ENCODE measurements around the gene GJC1. TPM values are rescaled to one million over a fixed set of nuclear protein-coding genes. Genes with fewer than 3 reads are reported as not detected.

The GJC1 gene
- polyA plus RNA-seq, 1 donor from 2014 or later = 8.0 TPM

DNA sequence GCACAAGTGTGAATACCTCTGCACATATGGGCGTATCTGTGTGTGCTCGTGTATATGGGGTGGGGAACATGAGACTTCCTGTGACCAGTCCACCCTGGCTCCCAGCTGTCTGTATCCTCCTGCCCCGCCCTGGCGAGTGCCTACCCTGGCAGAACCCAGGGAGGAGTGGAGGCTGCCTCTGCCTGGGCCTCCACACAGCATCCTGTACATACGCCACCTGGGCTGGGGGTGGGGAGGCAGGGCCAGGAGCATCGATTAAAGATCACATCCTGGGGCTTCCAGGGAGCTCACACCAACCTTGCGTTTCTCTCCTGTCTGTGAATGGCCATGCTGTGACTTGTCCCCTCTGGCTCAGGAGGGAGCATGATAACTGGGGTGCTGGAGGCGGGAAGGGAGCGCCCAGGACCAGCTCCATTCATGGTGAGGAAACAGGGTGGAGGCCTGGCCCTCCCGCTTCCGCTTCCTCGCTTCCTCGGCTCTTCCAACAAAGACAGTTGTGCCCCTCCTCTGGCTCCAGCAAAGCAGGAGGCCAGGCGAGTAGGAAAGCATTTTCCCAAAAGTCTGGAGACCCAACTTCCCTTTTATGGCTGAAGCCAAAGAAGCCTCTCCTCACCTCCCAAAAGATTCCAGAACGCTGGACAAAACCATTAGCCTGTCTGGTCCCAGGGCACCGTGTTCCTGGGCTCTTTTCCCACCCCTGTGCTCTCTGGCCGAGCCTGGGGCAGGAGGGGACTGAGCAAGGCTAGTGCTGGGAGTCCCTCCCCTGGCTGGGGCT lies 48.3 kb downstream of the GJC1 start:
- H3K9me3 ChIP-seq (ENCODE audit: low read length) = no peaks in the 10 kb centered on the region
- H3K4me2 ChIP-seq (ENCODE audit: low read length) = no peak overlapping the region
- H3F3A ChIP-seq (ENCODE audit: insufficient read depth, low read length, poor library complexity, severe bottlenecking) = no peaks in the 10 kb centered on the region
- H4K20me1 ChIP-seq (ENCODE audit: insufficient read depth) = no peaks in the 10 kb centered on the region
- H3K79me2 ChIP-seq (replicated peaks; ENCODE audit: insufficient read depth, low read length) = no peaks in the 10 kb centered on the region
- H3K36me3 ChIP-seq (ENCODE audit: insufficient read depth, low read length) = no peaks in the 10 kb centered on the region
- H2AFZ ChIP-seq (ENCODE audit: low read depth, low read length) = no peak overlapping the region
- no peak for TF ChIP-seq POLR2AphosphoS5 (IDR thresholded peaks at IDR 0.05)
- TF ChIP-seq MXI1 (conservative IDR thresholded peaks at IDR 0.05; ENCODE audit: poor library complexity, severe bottlenecking) = no peak
- no peak for TF ChIP-seq REST (IDR thresholded peaks at IDR 0.05; ENCODE audit: borderline replicate concordance)
- TF ChIP-seq EZH2 (IDR thresholded peaks at IDR 0.05; ENCODE audit: borderline replicate concordance, insufficient read depth, low read length, poor library complexity, severe bottlenecking) = no peak
- TF ChIP-seq, protein P1, sequence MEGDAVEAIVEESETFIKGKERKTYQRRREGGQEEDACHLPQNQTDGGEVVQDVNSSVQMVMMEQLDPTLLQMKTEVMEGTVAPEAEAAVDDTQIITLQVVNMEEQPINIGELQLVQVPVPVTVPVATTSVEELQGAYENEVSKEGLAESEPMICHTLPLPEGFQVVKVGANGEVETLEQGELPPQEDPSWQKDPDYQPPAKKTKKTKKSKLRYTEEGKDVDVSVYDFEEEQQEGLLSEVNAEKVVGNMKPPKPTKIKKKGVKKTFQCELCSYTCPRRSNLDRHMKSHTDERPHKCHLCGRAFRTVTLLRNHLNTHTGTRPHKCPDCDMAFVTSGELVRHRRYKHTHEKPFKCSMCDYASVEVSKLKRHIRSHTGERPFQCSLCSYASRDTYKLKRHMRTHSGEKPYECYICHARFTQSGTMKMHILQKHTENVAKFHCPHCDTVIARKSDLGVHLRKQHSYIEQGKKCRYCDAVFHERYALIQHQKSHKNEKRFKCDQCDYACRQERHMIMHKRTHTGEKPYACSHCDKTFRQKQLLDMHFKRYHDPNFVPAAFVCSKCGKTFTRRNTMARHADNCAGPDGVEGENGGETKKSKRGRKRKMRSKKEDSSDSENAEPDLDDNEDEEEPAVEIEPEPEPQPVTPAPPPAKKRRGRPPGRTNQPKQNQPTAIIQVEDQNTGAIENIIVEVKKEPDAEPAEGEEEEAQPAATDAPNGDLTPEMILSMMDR (IDR thresholded peaks at IDR 0.05; ENCODE audit: poor library complexity, severe bottlenecking) = no peak
- TF ChIP-seq SMC3 (conservative IDR thresholded peaks at IDR 0.05; ENCODE audit: poor library complexity) = no peak
- no peak for TF ChIP-seq RAD21 (conservative IDR thresholded peaks at IDR 0.05)
- no peak overlapping the region for H3K27ac ChIP-seq (ENCODE audit: low read length)
- H3K9ac ChIP-seq (ENCODE audit: low read length) = no peak overlapping the region
- peaks cover under 1% of the 10 kb centered on the region for H3K27me3 ChIP-seq (ENCODE audit: insufficient read depth, low read depth, low read length)
- no peak overlapping the region for H3K4me3 ChIP-seq (ENCODE audit: low read length)
- no peaks in the 10 kb centered on the region for H3K9me2 ChIP-seq (ENCODE audit: insufficient read depth, low read length)

- H3K27me3 ChIP-seq (ENCODE audit: insufficient read depth, low read depth, low read length) = peaks cover 6% of the 10 kb centered on the region
- TF ChIP-seq MXI1 (conservative IDR thresholded peaks at IDR 0.05; ENCODE audit: poor library complexity, severe bottlenecking) (no peak), EZH2 (IDR thresholded peaks at IDR 0.05; ENCODE audit: borderline replicate concordance, insufficient read depth, low read length, poor library complexity, severe bottlenecking) (no peak), SMC3 (conservative IDR thresholded peaks at IDR 0.05; ENCODE audit: poor library complexity) (no peak), EP300 (conservative IDR thresholded peaks at IDR 0.05; ENCODE audit: poor library complexity, severe bottlenecking) (no peak), RAD21 (conservative IDR thresholded peaks at IDR 0.05) (no peak), REST (IDR thresholded peaks at IDR 0.05; ENCODE audit: borderline replicate concordance) (no peak), POLR2AphosphoS5 (IDR thresholded peaks at IDR 0.05) (no peak), TAF1 (IDR thresholded peaks at IDR 0.05; ENCODE audit: low read depth) (no peak)
- TF ChIP-seq, protein P1 (IDR thresholded peaks at IDR 0.05; ENCODE audit: poor library complexity, severe bottlenecking) = no peak
- no peaks in the 10 kb centered on the region for H3F3A ChIP-seq (ENCODE audit: insufficient read depth, low read length, poor library complexity, severe bottlenecking)
- no peak overlapping the region for H2AFZ ChIP-seq (ENCODE audit: low read depth, low read length)
- H3K4me3 ChIP-seq (ENCODE audit: low read length) = no peak overlapping the region
- H3K4me2 ChIP-seq (ENCODE audit: low read length) = no peak overlapping the region
- H3K9me3 ChIP-seq (ENCODE audit: low read length) = no peaks in the 10 kb centered on the region
- no peak overlapping the region for H3K9ac ChIP-seq (ENCODE audit: low read length)
- no peaks in the 10 kb centered on the region for H3K36me3 ChIP-seq (ENCODE audit: insufficient read depth, low read length)
- H3K9me2 ChIP-seq (ENCODE audit: insufficient read depth, low read length) = no peaks in the 10 kb centered on the region
- H4K20me1 ChIP-seq (ENCODE audit: insufficient read depth) = no peaks in the 10 kb centered on the region
- H3K79me2 ChIP-seq (replicated peaks; ENCODE audit: insufficient read depth, low read length) = no peaks in the 10 kb centered on the region
- H3K27ac ChIP-seq (ENCODE audit: low read length) = no peak overlapping the region
Observed at GRCh38 chr17:44780845-44781480, 49.1 kb downstream of the GJC1 start.
